ENCODE measurements around the gene MYO1H.

- TF ChIP-seq POLR2A (IDR thresholded peaks at IDR 0.05; ENCODE audit: low read depth) (no peak), EP300 (IDR thresholded peaks at IDR 0.05) (no peak), POLR2AphosphoS5 (IDR thresholded peaks at IDR 0.05) (no peak)
- TF ChIP-seq, protein P1, sequence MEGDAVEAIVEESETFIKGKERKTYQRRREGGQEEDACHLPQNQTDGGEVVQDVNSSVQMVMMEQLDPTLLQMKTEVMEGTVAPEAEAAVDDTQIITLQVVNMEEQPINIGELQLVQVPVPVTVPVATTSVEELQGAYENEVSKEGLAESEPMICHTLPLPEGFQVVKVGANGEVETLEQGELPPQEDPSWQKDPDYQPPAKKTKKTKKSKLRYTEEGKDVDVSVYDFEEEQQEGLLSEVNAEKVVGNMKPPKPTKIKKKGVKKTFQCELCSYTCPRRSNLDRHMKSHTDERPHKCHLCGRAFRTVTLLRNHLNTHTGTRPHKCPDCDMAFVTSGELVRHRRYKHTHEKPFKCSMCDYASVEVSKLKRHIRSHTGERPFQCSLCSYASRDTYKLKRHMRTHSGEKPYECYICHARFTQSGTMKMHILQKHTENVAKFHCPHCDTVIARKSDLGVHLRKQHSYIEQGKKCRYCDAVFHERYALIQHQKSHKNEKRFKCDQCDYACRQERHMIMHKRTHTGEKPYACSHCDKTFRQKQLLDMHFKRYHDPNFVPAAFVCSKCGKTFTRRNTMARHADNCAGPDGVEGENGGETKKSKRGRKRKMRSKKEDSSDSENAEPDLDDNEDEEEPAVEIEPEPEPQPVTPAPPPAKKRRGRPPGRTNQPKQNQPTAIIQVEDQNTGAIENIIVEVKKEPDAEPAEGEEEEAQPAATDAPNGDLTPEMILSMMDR (IDR thresholded peaks at IDR 0.05), result no peak
Measured at GRCh38 chr12:109336593-109336992, 11.1 kb upstream of the MYO1H start.
